ENCODE results near the gene MAML2. TPM values are rescaled to one million over a fixed set of nuclear protein-coding genes. Genes with fewer than 3 reads are reported as not detected.

Gene MAML2
- total RNA-seq, 4 donors from 2014 or later: 34.3 to 58.8 (median 56.0) TPM

DNA sequence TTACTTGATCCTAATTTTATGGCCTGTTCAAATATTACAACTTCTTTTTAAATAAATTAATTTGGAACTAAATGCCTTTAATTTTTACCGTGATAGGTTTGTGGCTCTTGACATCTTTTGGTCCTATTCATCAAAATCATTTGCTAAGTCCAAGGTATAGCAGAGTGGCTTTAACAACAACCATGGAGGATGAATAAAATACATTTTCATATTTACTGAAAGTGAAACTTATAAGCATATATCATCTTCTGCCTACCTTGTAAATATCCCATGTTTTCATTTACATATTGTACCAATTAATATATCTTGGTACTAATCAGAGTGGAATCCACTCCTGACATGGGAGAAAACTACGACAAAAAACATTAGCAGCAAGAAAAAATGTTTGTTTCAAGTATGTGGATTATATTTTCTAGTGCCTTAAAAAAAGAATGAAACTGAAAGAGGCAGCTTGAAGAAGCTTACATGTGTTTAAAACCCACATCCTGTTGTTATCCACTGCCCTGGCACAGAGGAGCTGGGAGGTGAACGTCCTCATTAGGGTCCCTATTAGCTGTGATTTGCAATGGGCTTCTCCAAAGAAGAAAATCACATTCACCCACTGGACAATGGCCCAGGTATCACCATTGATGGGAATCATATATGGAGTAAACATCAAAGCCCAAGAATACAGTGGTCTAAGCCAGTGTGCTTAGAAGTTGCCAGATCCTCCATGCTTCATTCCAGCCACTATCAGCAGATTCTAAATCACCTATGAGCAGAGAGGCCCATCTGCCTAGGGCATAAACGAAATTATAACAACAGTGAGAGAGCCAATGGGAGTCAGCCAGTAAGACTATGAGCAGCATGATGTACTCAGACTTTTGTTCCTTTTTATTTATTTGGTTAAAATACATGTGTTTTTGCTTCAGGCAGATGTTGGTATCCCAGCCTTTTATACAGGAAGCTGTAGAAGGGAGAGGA lies 84.7 kb downstream of the MAML2 start:
- TF ChIP-seq, protein P1, sequence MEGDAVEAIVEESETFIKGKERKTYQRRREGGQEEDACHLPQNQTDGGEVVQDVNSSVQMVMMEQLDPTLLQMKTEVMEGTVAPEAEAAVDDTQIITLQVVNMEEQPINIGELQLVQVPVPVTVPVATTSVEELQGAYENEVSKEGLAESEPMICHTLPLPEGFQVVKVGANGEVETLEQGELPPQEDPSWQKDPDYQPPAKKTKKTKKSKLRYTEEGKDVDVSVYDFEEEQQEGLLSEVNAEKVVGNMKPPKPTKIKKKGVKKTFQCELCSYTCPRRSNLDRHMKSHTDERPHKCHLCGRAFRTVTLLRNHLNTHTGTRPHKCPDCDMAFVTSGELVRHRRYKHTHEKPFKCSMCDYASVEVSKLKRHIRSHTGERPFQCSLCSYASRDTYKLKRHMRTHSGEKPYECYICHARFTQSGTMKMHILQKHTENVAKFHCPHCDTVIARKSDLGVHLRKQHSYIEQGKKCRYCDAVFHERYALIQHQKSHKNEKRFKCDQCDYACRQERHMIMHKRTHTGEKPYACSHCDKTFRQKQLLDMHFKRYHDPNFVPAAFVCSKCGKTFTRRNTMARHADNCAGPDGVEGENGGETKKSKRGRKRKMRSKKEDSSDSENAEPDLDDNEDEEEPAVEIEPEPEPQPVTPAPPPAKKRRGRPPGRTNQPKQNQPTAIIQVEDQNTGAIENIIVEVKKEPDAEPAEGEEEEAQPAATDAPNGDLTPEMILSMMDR (IDR thresholded peaks at IDR 0.05; ENCODE audit: low read depth): no peak

DNA sequence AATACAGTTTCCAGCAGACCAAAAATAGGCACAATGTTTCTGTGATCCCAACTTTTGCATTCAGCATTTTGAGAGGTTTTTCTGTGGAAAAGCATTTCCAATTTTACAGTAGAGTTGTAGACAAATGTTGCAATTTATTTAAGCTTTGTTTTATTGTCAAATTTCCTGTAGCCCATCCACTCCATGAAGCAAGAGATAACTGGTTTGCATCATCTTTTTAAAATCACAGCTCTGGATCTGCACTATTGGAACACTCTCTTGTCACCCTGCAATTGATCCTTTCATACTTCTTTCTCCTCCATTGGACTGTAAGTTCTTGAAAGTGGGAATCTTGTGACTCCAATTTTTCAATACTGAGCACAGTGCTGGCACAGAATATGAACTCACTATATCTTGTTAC lies 86.0 kb downstream of the MAML2 start:
- TF ChIP-seq, protein P1 (IDR thresholded peaks at IDR 0.05; ENCODE audit: low read depth): no peak

DNA sequence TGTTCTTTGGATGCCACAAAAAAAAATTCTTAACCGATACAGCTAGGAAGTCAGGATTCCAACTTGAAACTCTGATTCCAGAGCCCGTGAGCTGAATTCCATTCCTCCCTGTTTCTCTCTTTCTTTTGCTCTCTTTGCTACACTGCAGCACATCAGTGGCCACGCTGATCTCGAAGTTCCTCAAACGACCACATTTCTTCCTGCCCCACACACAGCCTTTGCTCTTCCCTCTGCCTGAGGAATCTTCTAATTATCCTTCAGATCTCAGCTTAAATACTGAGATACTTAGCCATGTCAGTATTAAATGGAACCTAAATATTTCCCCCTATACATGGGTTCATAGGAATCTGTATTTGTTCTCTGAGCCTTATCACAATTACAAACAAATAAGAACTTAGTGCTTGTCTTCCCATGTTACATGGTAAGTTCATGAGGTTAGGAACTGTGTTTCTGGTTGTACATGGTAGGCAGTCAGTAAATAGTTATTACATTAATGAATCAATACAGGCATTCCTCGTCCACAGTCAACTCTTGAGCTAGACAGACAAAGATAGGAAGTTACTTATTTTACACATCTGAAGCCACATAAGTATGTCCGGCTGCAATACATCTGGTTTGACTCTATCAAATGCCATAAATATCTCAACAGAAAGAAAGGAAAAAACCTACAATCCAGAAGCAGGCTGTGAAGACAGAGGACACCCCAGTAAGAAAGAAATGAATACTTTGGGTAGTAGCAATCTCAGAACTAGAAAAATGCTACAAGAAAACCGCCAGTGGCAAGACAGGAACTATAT lies 86.6 kb downstream of the MAML2 start:
- TF ChIP-seq, protein P1 (IDR thresholded peaks at IDR 0.05; ENCODE audit: low read depth): no peak

DNA sequence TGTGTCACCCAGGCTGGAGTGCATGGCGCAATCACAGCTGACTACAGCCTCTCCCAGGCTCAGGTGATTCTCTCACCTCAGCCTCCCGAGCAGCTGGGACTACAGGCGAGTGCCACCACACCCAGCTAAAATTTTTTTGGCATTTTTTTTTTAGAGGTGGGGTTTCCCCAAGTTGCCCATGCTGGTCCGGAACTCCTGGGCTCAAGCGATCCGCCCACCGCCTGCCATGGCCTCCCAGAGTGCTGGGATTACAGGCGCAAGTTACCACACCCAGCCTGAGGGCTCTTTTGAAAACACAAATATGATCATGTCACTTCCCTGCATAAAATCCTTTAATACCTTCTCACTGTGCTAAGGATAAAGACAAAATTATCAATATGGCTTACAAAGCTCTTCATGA lies 88.1 kb downstream of the MAML2 start:
- TF ChIP-seq, protein P1 (IDR thresholded peaks at IDR 0.05; ENCODE audit: low read depth): no peak

DNA sequence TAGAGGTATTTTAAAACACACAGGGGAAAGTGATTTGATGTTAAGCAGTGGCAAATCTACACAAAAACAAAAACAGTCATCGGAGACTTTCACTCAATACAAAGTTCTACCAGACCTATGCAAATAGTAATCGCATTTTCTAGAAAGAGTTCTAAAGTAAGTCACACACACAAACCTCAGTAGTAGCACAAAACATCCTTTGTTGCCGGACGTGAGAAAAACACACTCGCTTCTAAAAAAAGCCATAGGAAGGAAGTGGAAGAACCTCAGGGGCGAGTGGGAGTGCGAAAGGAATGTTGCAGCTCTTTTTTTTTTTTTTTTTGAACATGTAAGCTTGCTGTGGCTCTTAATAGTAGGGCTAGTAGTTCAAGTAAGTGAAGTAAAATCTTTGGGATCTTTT lies 88.9 kb downstream of the MAML2 start:
- TF ChIP-seq, protein P1 (IDR thresholded peaks at IDR 0.05; ENCODE audit: low read depth): no peak

DNA sequence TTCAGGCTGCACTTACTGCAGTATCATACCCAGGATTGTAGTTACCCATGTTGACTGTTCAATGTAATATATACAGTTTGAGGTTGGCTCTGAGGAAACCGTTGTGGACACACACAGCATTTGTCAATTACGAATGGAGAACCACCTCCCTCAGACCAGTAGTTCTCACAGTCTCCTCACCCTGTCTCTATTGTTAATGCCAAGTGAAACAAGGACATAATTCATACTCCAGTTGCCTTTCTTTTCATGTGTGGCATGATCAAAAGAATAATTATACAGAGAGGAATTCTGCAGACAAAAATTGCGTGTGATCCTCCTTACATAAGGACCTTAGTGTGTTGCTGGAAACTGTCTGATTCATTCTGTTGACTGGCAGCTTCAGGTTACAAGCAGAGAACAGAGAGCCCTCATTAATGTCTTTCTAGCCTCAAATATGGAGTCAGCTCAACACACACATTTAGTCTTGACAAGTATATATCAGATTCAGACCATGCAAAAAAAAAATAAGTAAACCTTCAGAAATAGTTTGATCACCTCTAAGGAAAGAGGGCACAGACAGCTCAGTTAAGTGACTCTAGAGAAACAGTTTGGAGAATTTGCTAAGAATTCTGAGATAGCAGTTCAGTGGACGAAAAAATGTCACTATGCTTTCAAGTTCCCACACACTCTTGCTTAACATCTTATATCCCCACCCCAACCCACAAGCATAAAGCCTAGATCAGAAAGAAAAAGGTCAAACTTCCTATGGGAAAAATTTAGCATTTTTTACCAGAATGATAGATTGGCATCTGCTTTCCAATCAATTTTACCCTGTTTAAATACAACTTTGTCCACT lies 96.1 kb downstream of the MAML2 start:
- TF ChIP-seq, protein P1 (IDR thresholded peaks at IDR 0.05; ENCODE audit: low read depth): no peak
